ENCODE measurements around the gene C11orf52.

The C11orf52 gene

DNA sequence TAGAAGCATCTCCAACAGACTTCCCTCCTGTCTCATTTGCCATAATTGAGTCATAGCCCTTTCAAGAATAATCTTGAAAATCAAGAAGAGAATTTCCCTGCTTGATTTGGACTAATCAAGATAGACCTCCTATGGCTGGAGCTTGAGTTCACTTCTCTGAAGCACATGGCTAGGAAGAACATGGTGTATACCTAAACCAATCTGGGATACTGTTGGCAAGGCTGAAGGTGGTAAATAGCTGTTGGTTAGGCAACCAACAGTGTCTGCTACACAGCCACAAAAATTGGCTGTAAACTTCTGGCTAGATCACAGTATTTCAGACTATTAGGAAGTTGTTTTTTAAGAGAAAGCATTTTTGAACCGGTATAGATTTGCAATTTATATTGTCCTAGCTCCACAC lies 12.0 kb upstream of the C11orf52 start:
- Histone ChIP-seq H3K36me3 (replicated peaks; ENCODE audit: insufficient read depth, low read length) (no peaks in the 10 kb centered on the region), H3K4me2 (ENCODE audit: low read depth, low read length) (no peak overlapping the region), H3K79me2 (ENCODE audit: low read length) (no peaks in the 10 kb centered on the region), H3K27me3 (replicated peaks; ENCODE audit: insufficient read depth, low read length) (no peaks in the 10 kb centered on the region; the same call in 1 of the 2 replicates), H3K27ac (ENCODE audit: low read length) (no peak overlapping the region), H3K9me2 (replicated peaks; ENCODE audit: insufficient read depth, low read length) (no peaks in the 10 kb centered on the region), H3K9me3 (replicated peaks; ENCODE audit: insufficient read depth, low read length) (no peaks in the 10 kb centered on the region), H3K4me3 (ENCODE audit: low read length) (no peak overlapping the region), H3K4me1 (ENCODE audit: low read length) (no peaks in the 10 kb centered on the region), H3K9ac (ENCODE audit: low read length) (no peak overlapping the region), H2AFZ (ENCODE audit: low read length) (no peak overlapping the region), H4K20me1 (ENCODE audit: insufficient read depth, low read length) (no peaks in the 10 kb centered on the region), H3F3A (ENCODE audit: insufficient read depth, low read length) (no peaks in the 10 kb centered on the region)
- TF ChIP-seq EZH2phosphoT487 (IDR thresholded peaks at IDR 0.05; ENCODE audit: low read length) (no peak), EZH2 (optimal IDR thresholded peaks at IDR 0.05; ENCODE audit: low read depth, low read length) (no peak)
- TF ChIP-seq, protein P1, sequence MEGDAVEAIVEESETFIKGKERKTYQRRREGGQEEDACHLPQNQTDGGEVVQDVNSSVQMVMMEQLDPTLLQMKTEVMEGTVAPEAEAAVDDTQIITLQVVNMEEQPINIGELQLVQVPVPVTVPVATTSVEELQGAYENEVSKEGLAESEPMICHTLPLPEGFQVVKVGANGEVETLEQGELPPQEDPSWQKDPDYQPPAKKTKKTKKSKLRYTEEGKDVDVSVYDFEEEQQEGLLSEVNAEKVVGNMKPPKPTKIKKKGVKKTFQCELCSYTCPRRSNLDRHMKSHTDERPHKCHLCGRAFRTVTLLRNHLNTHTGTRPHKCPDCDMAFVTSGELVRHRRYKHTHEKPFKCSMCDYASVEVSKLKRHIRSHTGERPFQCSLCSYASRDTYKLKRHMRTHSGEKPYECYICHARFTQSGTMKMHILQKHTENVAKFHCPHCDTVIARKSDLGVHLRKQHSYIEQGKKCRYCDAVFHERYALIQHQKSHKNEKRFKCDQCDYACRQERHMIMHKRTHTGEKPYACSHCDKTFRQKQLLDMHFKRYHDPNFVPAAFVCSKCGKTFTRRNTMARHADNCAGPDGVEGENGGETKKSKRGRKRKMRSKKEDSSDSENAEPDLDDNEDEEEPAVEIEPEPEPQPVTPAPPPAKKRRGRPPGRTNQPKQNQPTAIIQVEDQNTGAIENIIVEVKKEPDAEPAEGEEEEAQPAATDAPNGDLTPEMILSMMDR (IDR thresholded peaks at IDR 0.05; ENCODE audit: low read length), result no peak
- DNase-seq, result no peak

DNA sequence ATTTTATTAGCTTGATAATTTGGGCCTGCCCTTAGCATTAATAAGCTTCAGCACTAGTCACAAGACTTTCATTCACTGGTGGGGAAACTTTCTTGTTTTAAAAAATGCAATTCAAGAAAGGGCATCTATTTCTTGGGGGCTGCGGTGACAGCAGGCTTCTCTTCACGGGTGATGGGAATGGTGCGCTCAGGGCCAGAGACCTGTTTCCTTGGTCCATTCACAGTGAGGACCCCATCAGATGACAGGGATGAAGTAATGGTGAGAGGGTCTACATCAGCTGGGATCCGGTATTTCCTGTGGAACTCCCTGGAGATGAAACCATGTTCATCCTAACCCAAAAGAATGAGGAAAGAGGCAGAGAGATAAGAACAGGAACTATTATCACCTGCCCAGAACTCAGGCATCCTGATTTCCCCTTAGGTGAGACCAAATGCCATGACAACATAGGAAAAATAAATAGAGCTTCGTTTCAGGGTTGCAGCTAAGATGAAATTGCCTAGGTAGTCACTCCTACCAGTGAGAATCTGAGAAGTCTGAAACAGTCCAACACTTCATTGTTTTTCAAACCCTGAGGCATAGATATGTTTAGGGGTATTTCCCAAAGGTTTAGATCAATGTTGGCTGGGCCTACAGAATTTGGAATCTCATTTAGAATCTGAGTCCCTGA lies 9.9 kb upstream of the C11orf52 start:
- DNase-seq, result no peak
- H3K27me3 ChIP-seq (replicated peaks; ENCODE audit: insufficient read depth, low read length), result no peaks in the 10 kb centered on the region; the same call in 1 of the 2 replicates
- no peaks in the 10 kb centered on the region for H3K9me2 ChIP-seq (replicated peaks; ENCODE audit: insufficient read depth, low read length)
- no peak overlapping the region for H3K4me3 ChIP-seq (ENCODE audit: low read length)
- H3K36me3 ChIP-seq (replicated peaks; ENCODE audit: insufficient read depth, low read length), result no peaks in the 10 kb centered on the region
- H3K9ac ChIP-seq (ENCODE audit: low read length), result no peak overlapping the region
- H3K9me3 ChIP-seq (replicated peaks; ENCODE audit: insufficient read depth, low read length), result no peaks in the 10 kb centered on the region
- no peak for TF ChIP-seq EZH2phosphoT487 (IDR thresholded peaks at IDR 0.05; ENCODE audit: low read length)
- TF ChIP-seq EZH2 (optimal IDR thresholded peaks at IDR 0.05; ENCODE audit: low read depth, low read length), result no peak
- TF ChIP-seq, protein P1 (IDR thresholded peaks at IDR 0.05; ENCODE audit: low read length), result no peak
- no peak overlapping the region for H2AFZ ChIP-seq (ENCODE audit: low read length)
- H3K79me2 ChIP-seq (ENCODE audit: low read length), result no peaks in the 10 kb centered on the region
- no peaks in the 10 kb centered on the region for H3K4me1 ChIP-seq (ENCODE audit: low read length)
- no peaks in the 10 kb centered on the region for H3F3A ChIP-seq (ENCODE audit: insufficient read depth, low read length)
- no peaks in the 10 kb centered on the region for H4K20me1 ChIP-seq (ENCODE audit: insufficient read depth, low read length)
- H3K27ac ChIP-seq (ENCODE audit: low read length), result no peak overlapping the region
- H3K4me2 ChIP-seq (ENCODE audit: low read depth, low read length), result no peak overlapping the region

DNA sequence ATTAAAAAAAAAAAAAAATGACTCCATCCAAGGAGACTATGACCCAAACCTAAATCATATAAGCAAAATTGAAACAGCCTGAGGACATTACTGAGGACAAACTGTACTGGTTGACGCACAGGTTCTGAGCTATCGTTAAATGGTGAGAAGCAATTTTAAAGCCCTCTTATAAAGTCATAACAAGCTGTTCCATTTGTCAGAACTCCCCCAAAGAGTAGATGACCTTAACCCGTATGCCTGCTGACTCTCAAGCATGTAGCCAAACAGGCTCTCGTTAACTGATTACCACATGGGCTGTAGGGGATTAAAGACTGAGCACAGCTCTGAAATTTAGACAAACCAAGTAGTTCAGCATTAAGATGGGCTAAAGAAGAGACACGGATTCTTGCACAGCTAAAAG lies 9.3 kb upstream of the C11orf52 start:
- H4K20me1 ChIP-seq (ENCODE audit: insufficient read depth, low read length), result no peaks in the 10 kb centered on the region
- H3K27ac ChIP-seq (ENCODE audit: low read length), result no peak overlapping the region
- H3K4me1 ChIP-seq (ENCODE audit: low read length), result no peaks in the 10 kb centered on the region
- H3K79me2 ChIP-seq (ENCODE audit: low read length), result no peaks in the 10 kb centered on the region
- TF ChIP-seq EZH2 (optimal IDR thresholded peaks at IDR 0.05; ENCODE audit: low read depth, low read length) (no peak), EZH2phosphoT487 (IDR thresholded peaks at IDR 0.05; ENCODE audit: low read length) (no peak)
- TF ChIP-seq, protein P1 (IDR thresholded peaks at IDR 0.05; ENCODE audit: low read length), result no peak
- no peak for DNase-seq
- no peaks in the 10 kb centered on the region; the same call in 1 of the 2 replicates for H3K27me3 ChIP-seq (replicated peaks; ENCODE audit: insufficient read depth, low read length)
- no peaks in the 10 kb centered on the region for H3K9me3 ChIP-seq (replicated peaks; ENCODE audit: insufficient read depth, low read length)
- no peak overlapping the region for H3K4me2 ChIP-seq (ENCODE audit: low read depth, low read length)
- H2AFZ ChIP-seq (ENCODE audit: low read length), result no peak overlapping the region
- no peak overlapping the region for H3K4me3 ChIP-seq (ENCODE audit: low read length)
- no peaks in the 10 kb centered on the region for H3F3A ChIP-seq (ENCODE audit: insufficient read depth, low read length)
- H3K9me2 ChIP-seq (replicated peaks; ENCODE audit: insufficient read depth, low read length), result no peaks in the 10 kb centered on the region
- no peak overlapping the region for H3K9ac ChIP-seq (ENCODE audit: low read length)
- no peaks in the 10 kb centered on the region for H3K36me3 ChIP-seq (replicated peaks; ENCODE audit: insufficient read depth, low read length)

Data from MM.1S (cell line).